PC-9 (cell line): ENCODE data around the gene CLTCL1. TPM values are rescaled to one million over a fixed set of nuclear protein-coding genes. Genes with fewer than 3 reads are reported as not detected.

Experiments used
- BruUV-seq: library from RNA; stranded (reverse); fragments of 400-500 nt; replicated peaks from 2 replicates; lab custom pipeline; 2021; lab: Mats Ljungman, UMichigan
- CTCF ChIA-PET: fragments of 300-600 bp; sonication (Branson Sonifier 250); formaldehyde crosslinking; loops from one replicate; lab custom pipeline; 2022; ENCODE audit warnings: antibody characterized with exemption; lab: Charles Lee
- POLR2A ChIA-PET: fragments of 300-600 bp; sonication (Branson Sonifier 250); formaldehyde crosslinking; loops from one replicate; lab custom pipeline; 2022; ENCODE audit warnings: antibody characterized with exemption; ENCODE audit not compliant: unreplicated experiment; lab: Charles Lee
- DNase-seq, 2 experiments: peaks; one replicate each; pipeline versions ENCODE4 v3.0.0 to v3.0.0-alpha.2; 2015 to 2022; ENCODE audit warnings: mixed read lengths in 1 of 2
- H2AFZ ChIP-seq: fragments of 200-600 bp; sonication (generic); 2 replicates; pipeline ENCODE4 v1.8.1; 2017; ENCODE audit warnings: antibody characterized with exemption
- H3F3A ChIP-seq: fragments of 200-600 bp; sonication (generic); 2 replicates; pipeline ENCODE4 v1.8.1; 2017; ENCODE audit warnings: antibody characterized with exemption, mild to moderate bottlenecking, low read depth; ENCODE audit not compliant: insufficient read depth
- H3K27ac ChIP-seq: fragments of 200-600 bp; sonication (generic); 2 replicates; pipeline ENCODE4 v1.6.1; 2016; ENCODE audit warnings: mixed run types
- H3K27me3 ChIP-seq: fragments of 200-600 bp; sonication (generic); 2 replicates; pipeline ENCODE4 v1.6.1; 2016; ENCODE audit warnings: low read depth, mixed run types; ENCODE audit not compliant: insufficient read depth
- H3K36me3 ChIP-seq: fragments of 200-600 bp; sonication (generic); 2 replicates; pipeline ENCODE4 v1.6.1; 2016; ENCODE audit warnings: low read depth, mixed run types
- H3K4me1 ChIP-seq: fragments of 200-600 bp; sonication (generic); replicated peaks from 2 replicates; pipeline ENCODE4 v1.6.1; 2016; ENCODE audit warnings: mixed run types; ENCODE audit not compliant: insufficient read depth
- H3K4me2 ChIP-seq: fragments of 200-600 bp; sonication (generic); 2 replicates; pipeline ENCODE4 v1.6.1; 2017; ENCODE audit warnings: mixed run types
- H3K4me3 ChIP-seq: fragments of 200-600 bp; sonication (generic); 2 replicates; pipeline ENCODE4 v1.6.1; 2016; ENCODE audit warnings: mixed run types
- H3K79me2 ChIP-seq: fragments of 200-600 bp; sonication (generic); 2 replicates; pipeline ENCODE4 v1.6.1; 2017; ENCODE audit warnings: low read depth, mixed run types
- H3K9me2 ChIP-seq: fragments of 200-600 bp; sonication (generic); 2 replicates; pipeline ENCODE4 v1.8.1; 2017; ENCODE audit warnings: mild to moderate bottlenecking; ENCODE audit not compliant: insufficient read depth
- H3K9me3 ChIP-seq: fragments of 200-600 bp; sonication (generic); 2 replicates; pipeline ENCODE4 v1.8.1; 2016; ENCODE audit warnings: low read depth; ENCODE audit not compliant: insufficient read depth
- H4K20me1 ChIP-seq: fragments of 200-600 bp; sonication (generic); 2 replicates; pipeline ENCODE4 v1.8.1; 2017; ENCODE audit not compliant: insufficient read depth
- EZH2 ChIP-seq: fragments of 200-600 bp; sonication (generic); IDR thresholded peaks from 2 replicates; pipeline ENCODE4 v1.8.0; 2017; ENCODE audit warnings: antibody characterized with exemption, low read depth
- intact Hi-C: fragments of 100-400 bp; cut with micrococcal nuclease; formaldehyde crosslinking; loops from one replicate; pipeline ENCODE4 v1.10.0; 2022; ENCODE audit not compliant: unreplicated experiment
- total RNA-seq: library from RNA; stranded (reverse); gene quantifications from 2 replicates; pipeline ENCODE4 v1.2.3, GENCODE V29; 2021
- TF ChIP-seq, protein P1 (sequence below): fragments of 200-600 bp; sonication (generic); conservative IDR thresholded peaks from 2 replicates; pipeline ENCODE4 v1.6.1; 2017; ENCODE audit warnings: mixed run types, antibody characterized with exemption, mild to moderate bottlenecking, moderate library complexity

The CLTCL1 gene
- total RNA-seq, 1 experiment from 2014 or later, result 7.2 TPM

DNA sequence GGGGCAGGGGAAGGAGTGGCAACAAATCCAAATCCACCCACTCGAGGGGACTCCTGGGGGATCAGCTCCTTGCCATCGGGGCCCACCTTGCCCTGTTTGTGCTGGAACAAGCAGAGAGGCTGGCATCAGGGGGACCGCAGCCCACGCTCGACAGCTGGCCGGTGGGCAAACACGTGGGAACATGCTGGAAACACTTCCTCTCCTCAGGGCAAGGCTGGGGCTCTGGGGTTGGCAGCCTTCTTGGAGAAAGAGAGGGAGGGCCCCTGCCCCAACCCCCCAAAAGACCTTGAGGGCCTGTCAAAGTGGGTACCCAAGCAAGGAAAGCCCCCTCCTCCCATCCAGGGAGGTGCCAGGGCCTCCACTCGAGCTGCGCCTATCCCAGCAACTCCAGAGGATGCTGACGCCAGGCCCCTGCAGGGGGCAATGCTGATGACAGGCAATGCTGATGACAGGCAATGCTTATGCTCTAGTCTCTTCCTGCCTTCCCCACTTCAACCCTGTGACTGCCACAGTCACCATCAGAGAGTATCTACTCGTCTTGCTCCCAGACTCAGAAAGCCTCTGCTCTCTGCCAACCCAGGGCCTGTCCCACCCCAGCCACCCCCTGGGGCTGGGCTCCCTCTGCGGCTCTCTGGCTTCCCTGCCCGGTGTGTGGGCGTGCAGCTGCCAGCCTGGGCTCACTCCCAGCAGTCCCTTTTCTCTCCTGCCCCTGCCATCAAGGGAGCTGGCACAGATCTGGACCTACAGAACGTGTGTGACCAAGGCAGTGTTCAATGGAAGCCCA is 153.1 kb downstream of the CLTCL1 start:
- intact Hi-C loops, result no loop called here
- Histone ChIP-seq H3K27me3 (no peaks in the 10 kb centered on the region), H3K9me2 (no peaks in the 10 kb centered on the region), H2AFZ (no peak overlapping the region), H4K20me1 (no peaks in the 10 kb centered on the region), H3F3A (peaks cover 4% of the 10 kb centered on the region; the same call in 1 of the 2 replicates), H3K27ac (no peak overlapping the region), H3K4me2 (no peak overlapping the region), H3K79me2 (peaks cover 11% of the 10 kb centered on the region), H3K9me3 (no peaks in the 10 kb centered on the region), H3K4me3 (no peak overlapping the region), H3K36me3 (peaks cover 3% of the 10 kb centered on the region), H3K4me1 (peaks cover 3% of the 10 kb centered on the region; the same call in 1 of the 2 replicates)
- ChIA-PET POLR2A (no interaction called here), CTCF (no interaction called here)
- TF ChIP-seq, protein P1, sequence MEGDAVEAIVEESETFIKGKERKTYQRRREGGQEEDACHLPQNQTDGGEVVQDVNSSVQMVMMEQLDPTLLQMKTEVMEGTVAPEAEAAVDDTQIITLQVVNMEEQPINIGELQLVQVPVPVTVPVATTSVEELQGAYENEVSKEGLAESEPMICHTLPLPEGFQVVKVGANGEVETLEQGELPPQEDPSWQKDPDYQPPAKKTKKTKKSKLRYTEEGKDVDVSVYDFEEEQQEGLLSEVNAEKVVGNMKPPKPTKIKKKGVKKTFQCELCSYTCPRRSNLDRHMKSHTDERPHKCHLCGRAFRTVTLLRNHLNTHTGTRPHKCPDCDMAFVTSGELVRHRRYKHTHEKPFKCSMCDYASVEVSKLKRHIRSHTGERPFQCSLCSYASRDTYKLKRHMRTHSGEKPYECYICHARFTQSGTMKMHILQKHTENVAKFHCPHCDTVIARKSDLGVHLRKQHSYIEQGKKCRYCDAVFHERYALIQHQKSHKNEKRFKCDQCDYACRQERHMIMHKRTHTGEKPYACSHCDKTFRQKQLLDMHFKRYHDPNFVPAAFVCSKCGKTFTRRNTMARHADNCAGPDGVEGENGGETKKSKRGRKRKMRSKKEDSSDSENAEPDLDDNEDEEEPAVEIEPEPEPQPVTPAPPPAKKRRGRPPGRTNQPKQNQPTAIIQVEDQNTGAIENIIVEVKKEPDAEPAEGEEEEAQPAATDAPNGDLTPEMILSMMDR, result no peak
- TF ChIP-seq EZH2, result no peak
- no peak for DNase-seq
- no TSS peak for BruUV-seq

GRCh38 chr22:19137384-19138216 is 153.9 kb downstream of the CLTCL1 start:
- no peak for DNase-seq
- Histone ChIP-seq H2AFZ (no peak overlapping the region), H3K79me2 (peaks cover 3% of the 10 kb centered on the region; the same call in 1 of the 2 replicates), H4K20me1 (no peaks in the 10 kb centered on the region), H3K9me2 (no peaks in the 10 kb centered on the region), H3K4me1 (no peaks in the 10 kb centered on the region), H3F3A (peaks cover 4% of the 10 kb centered on the region; the same call in 1 of the 2 replicates), H3K4me2 (no peak overlapping the region), H3K9me3 (no peaks in the 10 kb centered on the region), H3K36me3 (peaks cover 3% of the 10 kb centered on the region), H3K4me3 (no peak overlapping the region), H3K27ac (no peak overlapping the region), H3K27me3 (no peaks in the 10 kb centered on the region)
- intact Hi-C loops, result no loop called here
- ChIA-PET CTCF (no interaction called here), POLR2A (no interaction called here)
- TF ChIP-seq EZH2, result no peak
- TF ChIP-seq, protein P1, result no peak
- no TSS peak for BruUV-seq

DNA sequence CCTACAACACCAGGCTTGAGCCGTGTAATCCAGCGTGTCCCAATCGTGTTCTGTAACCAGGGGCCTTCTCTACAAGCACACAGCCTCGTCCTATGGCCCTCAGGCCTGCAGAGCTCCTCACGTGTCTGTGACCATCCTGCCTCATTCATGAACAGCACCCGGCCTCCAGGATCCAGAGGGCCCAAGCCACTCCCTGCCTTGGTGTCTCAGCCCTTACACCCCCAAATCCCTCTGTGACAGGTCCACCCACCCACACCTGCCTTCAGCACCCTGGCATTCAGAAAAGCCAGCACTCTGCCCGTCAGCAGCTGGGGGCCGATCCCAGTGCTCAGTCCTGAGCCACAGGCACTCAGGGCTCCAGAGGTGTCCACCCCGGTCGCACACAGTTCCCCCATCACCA is 154.6 kb downstream of the CLTCL1 start:
- no TSS peak for BruUV-seq
- no peak overlapping the region for H3K4me2 ChIP-seq
- intact Hi-C loops, result no loop called here
- POLR2A ChIA-PET, result no interaction called here
- no peaks in the 10 kb centered on the region for H3K79me2 ChIP-seq
- H4K20me1 ChIP-seq, result no peaks in the 10 kb centered on the region
- no peaks in the 10 kb centered on the region for H3K4me1 ChIP-seq
- peaks cover 3% of the 10 kb centered on the region for H3K36me3 ChIP-seq
- TF ChIP-seq, protein P1, result no peak
- TF ChIP-seq EZH2, result no peak
- no peaks in the 10 kb centered on the region for H3K9me3 ChIP-seq
- H3K27me3 ChIP-seq, result no peaks in the 10 kb centered on the region
- no peak overlapping the region for H3K27ac ChIP-seq
- no peak overlapping the region for H3K4me3 ChIP-seq
- CTCF ChIA-PET, result no interaction called here
- H2AFZ ChIP-seq, result no peak overlapping the region
- H3K9me2 ChIP-seq, result no peaks in the 10 kb centered on the region
- no peaks in the 10 kb centered on the region; the same call in 1 of the 2 replicates for H3F3A ChIP-seq
- DNase-seq, result no peak
